GM23338 (cell line): ENCODE measurements around the gene LRMDA. TPM values are rescaled to one million over a fixed set of nuclear protein-coding genes. Genes with fewer than 3 reads are reported as not detected.

Experiments
- ATAC-seq: fragments of 200-7000 bp; cut with Tn5 transposase; 3 replicates; pipeline ENCODE4 v1.9.1; 2020
- DNase-seq: peaks from one replicate; pipeline ENCODE4 v3.0.0-alpha.2; 2015; ENCODE audit warnings: low spot score
- H2AFZ ChIP-seq: fragments of 200-600 bp; sonication (generic); 2 replicates; pipeline ENCODE4 v1.8.0; 2016; ENCODE audit warnings: antibody characterized with exemption, mild to moderate bottlenecking, moderate library complexity
- H3F3A ChIP-seq: fragments of 200-600 bp; sonication (generic); replicated peaks from 2 replicates; pipeline ENCODE4 v1.8.0; 2017; ENCODE audit warnings: antibody characterized with exemption, mixed run types, low read depth
- H3K27ac ChIP-seq: fragments of 200-600 bp; sonication (generic); 2 replicates; pipeline ENCODE4 v1.6.1; 2016; ENCODE audit warnings: low read depth
- H3K27me3 ChIP-seq: fragments of 200-600 bp; sonication (generic); 2 replicates; pipeline ENCODE4 v1.8.0; 2016; ENCODE audit warnings: mild to moderate bottlenecking, mixed run types, moderate library complexity; ENCODE audit not compliant: insufficient read depth
- H3K36me3 ChIP-seq: fragments of 200-600 bp; sonication (generic); 2 replicates; pipeline ENCODE4 v1.8.0; 2016; ENCODE audit warnings: mild to moderate bottlenecking; ENCODE audit not compliant: insufficient read depth
- H3K4me1 ChIP-seq: fragments of 200-600 bp; sonication (generic); 2 replicates; pipeline ENCODE4 v1.8.0; 2016; ENCODE audit warnings: mild to moderate bottlenecking, moderate library complexity; ENCODE audit not compliant: insufficient read depth
- H3K4me2 ChIP-seq: fragments of 200-600 bp; sonication (generic); 2 replicates; pipeline ENCODE4 v1.7.1; 2017; ENCODE audit warnings: mixed run types
- H3K4me3 ChIP-seq: fragments of 200-600 bp; sonication (generic); 2 replicates; pipeline ENCODE4 v1.6.1; 2016; ENCODE audit warnings: mixed run types
- H3K79me2 ChIP-seq: fragments of 200-600 bp; sonication (generic); replicated peaks from 2 replicates; pipeline ENCODE4 v1.8.0; 2017; ENCODE audit warnings: mild to moderate bottlenecking; ENCODE audit not compliant: insufficient read depth
- H3K9me2 ChIP-seq: fragments of 200-600 bp; sonication (generic); 2 replicates; pipeline ENCODE4 v1.8.0; 2017; ENCODE audit not compliant: insufficient read depth
- H4K20me1 ChIP-seq: fragments of 200-600 bp; sonication (generic); replicated peaks from 2 replicates; pipeline ENCODE4 v1.8.0; 2017; ENCODE audit warnings: mild to moderate bottlenecking; ENCODE audit not compliant: insufficient read depth
- H3K27ac Mint-ChIP-seq: 2 replicates; pipeline ENCODE4 v1.8.0; 2020; ENCODE audit warnings: inconsistent platforms, mild to moderate bottlenecking, moderate library complexity, mixed read lengths
- H3K27me3 Mint-ChIP-seq: 3 replicates; pipeline ENCODE4 v1.8.0; 2022; ENCODE audit warnings: low read depth, mild to moderate bottlenecking, moderate library complexity, mixed read lengths, inconsistent platforms; ENCODE audit not compliant: insufficient read depth, poor library complexity
- H3K36me3 Mint-ChIP-seq: 3 replicates; pipeline ENCODE4 v1.8.0; 2021; ENCODE audit warnings: low read depth, mild to moderate bottlenecking, inconsistent platforms, moderate library complexity, mixed read lengths
- H3K4me1 Mint-ChIP-seq: 3 replicates; pipeline ENCODE4 v1.8.0; 2020; ENCODE audit warnings: mild to moderate bottlenecking, inconsistent platforms, mixed read lengths
- H3K4me3 Mint-ChIP-seq: 3 replicates; pipeline ENCODE4 v1.8.0; 2021; ENCODE audit warnings: moderate library complexity, mild to moderate bottlenecking, inconsistent platforms, mixed read lengths
- H3K9me3 Mint-ChIP-seq: 3 replicates; pipeline ENCODE4 v1.8.0; 2020; ENCODE audit warnings: moderate library complexity, mild to moderate bottlenecking, inconsistent platforms, mixed read lengths
- EZH2 ChIP-seq: fragments of 200-600 bp; sonication (generic); IDR thresholded peaks from one replicate; pipeline ENCODE4 v1.8.0; 2017; ENCODE audit warnings: antibody characterized with exemption, mild to moderate bottlenecking, low read depth; ENCODE audit not compliant: unreplicated experiment
- EZH2phosphoT487 ChIP-seq: fragments of 200-600 bp; sonication (generic); IDR thresholded peaks from one replicate; pipeline ENCODE4 v1.8.1; 2018; ENCODE audit warnings: antibody characterized with exemption; ENCODE audit not compliant: unreplicated experiment
- STAT1 ChIP-seq: IDR thresholded peaks from one replicate; pipeline ENCODE4 v1.6.1; 2016; ENCODE audit warnings: antibody characterized with exemption; ENCODE audit not compliant: unreplicated experiment
- ZNF114 ChIP-seq: fragments of 250-450 bp; sonication (Bioruptor Pico); IDR thresholded peaks from 2 replicates; pipeline ENCODE4 v1.5.0; 2020; ENCODE audit warnings: mild to moderate bottlenecking, moderate library complexity
- polyA plus RNA-seq: library from polyadenylated mRNA; unstranded; fragments of >200 nt; fragmentation: Nextera tagmentation; extraction: Ambion mirVana; gene quantifications from 2 replicates; pipeline ENCODE4 v1.2.1, GENCODE V29; 2016
- total RNA-seq: library from RNA; depleted of rRNA; stranded (reverse); fragments of >200 nt; shearing (Covaris generic); gene quantifications from 2 replicates; pipeline ENCODE4 v1.2.3, GENCODE V29; 2014
- TF ChIP-seq, protein P1 (sequence below): fragments of 250-450 bp; sonication (Bioruptor Pico); IDR thresholded peaks from 2 replicates; pipeline ENCODE4 v1.5.0; 2020; ENCODE audit warnings: mild to moderate bottlenecking, moderate library complexity
- TF ChIP-seq, protein P2 (sequence below): IDR thresholded peaks from 2 replicates; pipeline ENCODE4 v1.6.1; 2016; ENCODE audit warnings: antibody characterized with exemption
- TF ChIP-seq, protein P3 (sequence below), 2 experiments: fragments of 200-600 bp in 1 of 2; sonication (generic) in 1 of 2; conservative IDR thresholded peaks; 2 replicates each; pipeline versions ENCODE4 v1.5.1 to v1.6.1; 2016 to 2017; ENCODE audit warnings: antibody characterized with exemption in 2 of 2, low read depth in 2 of 2, mild to moderate bottlenecking in 2 of 2, moderate library complexity in 1 of 2

Gene LRMDA
- total and polyA plus RNA-seq, 2 experiments from 2014 or later = 0.90 to 1.8 TPM

DNA sequence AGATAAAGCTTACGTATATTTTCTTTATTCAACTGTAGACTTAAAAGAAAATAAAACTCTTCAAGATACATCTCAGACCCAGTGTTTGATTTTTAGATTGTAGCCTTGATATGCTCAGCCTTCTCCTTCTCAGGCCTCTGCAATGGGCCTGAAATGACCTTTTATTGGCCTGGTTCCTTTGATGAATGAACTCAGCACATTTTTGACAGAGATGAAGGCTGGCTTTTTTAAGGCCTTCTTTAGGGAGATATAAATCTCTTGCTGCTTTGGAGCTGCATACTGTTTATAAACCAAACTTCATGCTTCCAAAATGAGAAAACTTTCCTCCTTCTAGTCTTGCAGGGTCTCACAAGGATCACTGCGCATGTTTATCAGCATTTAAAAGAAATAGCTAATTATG is 1049.8 kb downstream of the LRMDA start (continued):
- TF ChIP-seq, protein P1, sequence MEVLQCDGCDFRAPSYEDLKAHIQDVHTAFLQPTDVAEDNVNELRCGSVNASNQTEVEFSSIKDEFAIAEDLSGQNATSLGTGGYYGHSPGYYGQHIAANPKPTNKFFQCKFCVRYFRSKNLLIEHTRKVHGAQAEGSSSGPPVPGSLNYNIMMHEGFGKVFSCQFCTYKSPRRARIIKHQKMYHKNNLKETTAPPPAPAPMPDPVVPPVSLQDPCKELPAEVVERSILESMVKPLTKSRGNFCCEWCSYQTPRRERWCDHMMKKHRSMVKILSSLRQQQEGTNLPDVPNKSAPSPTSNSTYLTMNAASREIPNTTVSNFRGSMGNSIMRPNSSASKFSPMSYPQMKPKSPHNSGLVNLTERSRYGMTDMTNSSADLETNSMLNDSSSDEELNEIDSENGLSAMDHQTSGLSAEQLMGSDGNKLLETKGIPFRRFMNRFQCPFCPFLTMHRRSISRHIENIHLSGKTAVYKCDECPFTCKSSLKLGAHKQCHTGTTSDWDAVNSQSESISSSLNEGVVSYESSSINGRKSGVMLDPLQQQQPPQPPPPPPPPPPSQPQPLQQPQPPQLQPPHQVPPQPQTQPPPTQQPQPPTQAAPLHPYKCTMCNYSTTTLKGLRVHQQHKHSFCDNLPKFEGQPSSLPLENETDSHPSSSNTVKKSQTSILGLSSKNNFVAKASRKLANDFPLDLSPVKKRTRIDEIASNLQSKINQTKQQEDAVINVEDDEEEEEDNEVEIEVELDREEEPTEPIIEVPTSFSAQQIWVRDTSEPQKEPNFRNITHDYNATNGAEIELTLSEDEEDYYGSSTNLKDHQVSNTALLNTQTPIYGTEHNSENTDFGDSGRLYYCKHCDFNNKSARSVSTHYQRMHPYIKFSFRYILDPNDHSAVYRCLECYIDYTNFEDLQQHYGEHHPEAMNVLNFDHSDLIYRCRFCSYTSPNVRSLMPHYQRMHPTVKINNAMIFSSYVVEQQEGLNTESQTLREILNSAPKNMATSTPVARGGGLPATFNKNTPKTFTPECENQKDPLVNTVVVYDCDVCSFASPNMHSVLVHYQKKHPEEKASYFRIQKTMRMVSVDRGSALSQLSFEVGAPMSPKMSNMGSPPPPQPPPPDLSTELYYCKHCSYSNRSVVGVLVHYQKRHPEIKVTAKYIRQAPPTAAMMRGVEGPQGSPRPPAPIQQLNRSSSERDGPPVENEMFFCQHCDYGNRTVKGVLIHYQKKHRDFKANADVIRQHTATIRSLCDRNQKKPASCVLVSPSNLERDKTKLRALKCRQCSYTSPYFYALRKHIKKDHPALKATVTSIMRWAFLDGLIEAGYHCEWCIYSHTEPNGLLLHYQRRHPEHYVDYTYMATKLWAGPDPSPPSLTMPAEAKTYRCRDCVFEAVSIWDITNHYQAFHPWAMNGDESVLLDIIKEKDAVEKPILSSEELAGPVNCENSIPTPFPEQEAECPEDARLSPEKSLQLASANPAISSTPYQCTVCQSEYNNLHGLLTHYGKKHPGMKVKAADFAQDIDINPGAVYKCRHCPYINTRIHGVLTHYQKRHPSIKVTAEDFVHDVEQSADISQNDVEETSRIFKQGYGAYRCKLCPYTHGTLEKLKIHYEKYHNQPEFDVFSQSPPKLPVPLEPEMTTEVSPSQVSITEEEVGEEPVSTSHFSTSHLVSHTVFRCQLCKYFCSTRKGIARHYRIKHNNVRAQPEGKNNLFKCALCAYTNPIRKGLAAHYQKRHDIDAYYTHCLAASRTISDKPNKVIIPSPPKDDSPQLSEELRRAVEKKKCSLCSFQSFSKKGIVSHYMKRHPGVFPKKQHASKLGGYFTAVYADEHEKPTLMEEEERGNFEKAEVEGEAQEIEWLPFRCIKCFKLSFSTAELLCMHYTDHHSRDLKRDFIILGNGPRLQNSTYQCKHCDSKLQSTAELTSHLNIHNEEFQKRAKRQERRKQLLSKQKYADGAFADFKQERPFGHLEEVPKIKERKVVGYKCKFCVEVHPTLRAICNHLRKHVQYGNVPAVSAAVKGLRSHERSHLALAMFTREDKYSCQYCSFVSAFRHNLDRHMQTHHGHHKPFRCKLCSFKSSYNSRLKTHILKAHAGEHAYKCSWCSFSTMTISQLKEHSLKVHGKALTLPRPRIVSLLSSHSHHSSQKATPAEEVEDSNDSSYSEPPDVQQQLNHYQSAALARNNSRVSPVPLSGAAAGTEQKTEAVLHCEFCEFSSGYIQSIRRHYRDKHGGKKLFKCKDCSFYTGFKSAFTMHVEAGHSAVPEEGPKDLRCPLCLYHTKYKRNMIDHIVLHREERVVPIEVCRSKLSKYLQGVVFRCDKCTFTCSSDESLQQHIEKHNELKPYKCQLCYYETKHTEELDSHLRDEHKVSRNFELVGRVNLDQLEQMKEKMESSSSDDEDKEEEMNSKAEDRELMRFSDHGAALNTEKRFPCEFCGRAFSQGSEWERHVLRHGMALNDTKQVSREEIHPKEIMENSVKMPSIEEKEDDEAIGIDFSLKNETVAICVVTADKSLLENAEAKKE = no peak

DNA sequence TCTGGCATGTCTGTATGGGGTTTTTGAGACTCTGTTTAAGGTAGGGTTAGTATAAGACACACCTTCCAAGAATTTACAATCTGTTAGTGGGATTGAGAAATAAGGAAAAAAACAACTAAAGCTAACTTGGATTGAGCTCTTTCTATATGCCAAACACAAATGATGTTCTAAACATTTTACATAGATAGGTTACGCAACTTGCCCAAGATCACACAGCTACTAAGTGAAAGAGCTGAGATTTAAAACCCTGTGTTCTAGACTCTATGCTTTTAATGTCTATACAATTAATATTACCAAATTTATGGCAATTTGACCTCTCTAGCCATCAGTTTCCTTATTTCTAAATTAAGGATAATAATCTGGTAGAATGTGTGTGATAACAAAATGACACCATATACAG is 1056.2 kb downstream of the LRMDA start:
- TF ChIP-seq, protein P2, sequence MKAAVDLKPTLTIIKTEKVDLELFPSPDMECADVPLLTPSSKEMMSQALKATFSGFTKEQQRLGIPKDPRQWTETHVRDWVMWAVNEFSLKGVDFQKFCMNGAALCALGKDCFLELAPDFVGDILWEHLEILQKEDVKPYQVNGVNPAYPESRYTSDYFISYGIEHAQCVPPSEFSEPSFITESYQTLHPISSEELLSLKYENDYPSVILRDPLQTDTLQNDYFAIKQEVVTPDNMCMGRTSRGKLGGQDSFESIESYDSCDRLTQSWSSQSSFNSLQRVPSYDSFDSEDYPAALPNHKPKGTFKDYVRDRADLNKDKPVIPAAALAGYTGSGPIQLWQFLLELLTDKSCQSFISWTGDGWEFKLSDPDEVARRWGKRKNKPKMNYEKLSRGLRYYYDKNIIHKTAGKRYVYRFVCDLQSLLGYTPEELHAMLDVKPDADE = no peak
- TF ChIP-seq EZH2 (no peak), EZH2phosphoT487 (no peak), STAT1 (no peak), ZNF114 (CRISPR knock-in tag) (no peak)
- TF ChIP-seq, protein P3, sequence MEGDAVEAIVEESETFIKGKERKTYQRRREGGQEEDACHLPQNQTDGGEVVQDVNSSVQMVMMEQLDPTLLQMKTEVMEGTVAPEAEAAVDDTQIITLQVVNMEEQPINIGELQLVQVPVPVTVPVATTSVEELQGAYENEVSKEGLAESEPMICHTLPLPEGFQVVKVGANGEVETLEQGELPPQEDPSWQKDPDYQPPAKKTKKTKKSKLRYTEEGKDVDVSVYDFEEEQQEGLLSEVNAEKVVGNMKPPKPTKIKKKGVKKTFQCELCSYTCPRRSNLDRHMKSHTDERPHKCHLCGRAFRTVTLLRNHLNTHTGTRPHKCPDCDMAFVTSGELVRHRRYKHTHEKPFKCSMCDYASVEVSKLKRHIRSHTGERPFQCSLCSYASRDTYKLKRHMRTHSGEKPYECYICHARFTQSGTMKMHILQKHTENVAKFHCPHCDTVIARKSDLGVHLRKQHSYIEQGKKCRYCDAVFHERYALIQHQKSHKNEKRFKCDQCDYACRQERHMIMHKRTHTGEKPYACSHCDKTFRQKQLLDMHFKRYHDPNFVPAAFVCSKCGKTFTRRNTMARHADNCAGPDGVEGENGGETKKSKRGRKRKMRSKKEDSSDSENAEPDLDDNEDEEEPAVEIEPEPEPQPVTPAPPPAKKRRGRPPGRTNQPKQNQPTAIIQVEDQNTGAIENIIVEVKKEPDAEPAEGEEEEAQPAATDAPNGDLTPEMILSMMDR (conservative IDR thresholded peaks at IDR 0.05; ENCODE audit: low read depth in 2 of 2) = no peak
- no peaks in the 10 kb centered on the region for H3K79me2 ChIP-seq
- no peaks in the 10 kb centered on the region; the same call in 2 of the 3 replicates for H3K36me3 Mint-ChIP-seq
- no peaks in the 10 kb centered on the region for H3F3A ChIP-seq
- no peak for DNase-seq
- no peaks in the 10 kb centered on the region for H4K20me1 ChIP-seq
- no peaks in the 10 kb centered on the region for H3K4me1 Mint-ChIP-seq
- peaks cover 12% of the 10 kb centered on the region for H3K9me3 Mint-ChIP-seq
- H3K27me3 ChIP-seq = no peaks in the 10 kb centered on the region
- no peak overlapping the region for H3K27ac Mint-ChIP-seq
- H3K4me3 ChIP-seq = no peak overlapping the region
- no peaks in the 10 kb centered on the region for H3K36me3 ChIP-seq
- no peaks in the 10 kb centered on the region for H3K4me1 ChIP-seq
- no peak overlapping the region for H3K4me2 ChIP-seq
- ATAC-seq = no peak
- H3K27me3 Mint-ChIP-seq = no peaks in the 10 kb centered on the region
- H3K9me2 ChIP-seq = peaks cover 9% of the 10 kb centered on the region
- H2AFZ ChIP-seq = no peak overlapping the region
- H3K27ac ChIP-seq = no peak overlapping the region
- H3K4me3 Mint-ChIP-seq = no peak overlapping the region
